ENCODE measurements around the gene CLCA2.
A peak's percentile ranks its signal among the peaks of the same experiment; 100 is the strongest.
"Not testable (repeated sequence)": the region's sequence is repeated elsewhere in the genome, so short reads cannot be mapped to it uniquely, and the experiment has no call there.

Gene CLCA2

DNA sequence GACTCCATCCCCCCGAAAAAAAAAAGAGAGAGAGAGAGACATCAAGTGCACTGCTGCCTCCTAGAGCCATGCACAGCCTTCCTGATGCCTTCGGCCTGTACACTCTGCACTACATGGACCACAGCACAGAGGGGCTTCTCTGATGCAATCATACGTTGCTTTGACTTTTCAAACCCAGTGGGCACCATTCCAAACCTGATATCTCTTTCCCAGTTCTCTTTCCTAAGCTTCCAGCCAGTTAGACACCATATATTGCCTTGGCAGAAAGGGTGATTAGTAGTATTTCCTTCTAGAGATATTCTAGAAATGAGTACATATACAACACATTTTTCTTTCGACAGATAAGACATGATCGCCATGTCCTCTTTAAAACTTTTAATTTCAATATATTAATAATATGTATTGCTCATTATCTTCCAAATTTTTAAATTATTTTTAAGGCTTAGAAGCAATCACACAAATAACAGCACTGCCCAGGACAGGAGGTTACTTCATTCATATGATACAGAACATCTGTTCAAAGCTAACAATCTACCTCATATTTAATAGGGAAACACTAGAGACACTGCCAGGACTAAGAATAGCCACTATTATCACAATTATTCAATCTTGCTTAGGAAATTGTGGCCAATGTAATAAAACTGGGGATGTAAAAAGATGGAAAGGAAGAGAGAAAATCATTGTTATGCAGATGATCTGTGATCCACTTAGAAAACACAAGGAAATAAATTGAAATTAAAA is 54.6 kb downstream of the CLCA2 start:
- DNase-seq: no peak

DNA sequence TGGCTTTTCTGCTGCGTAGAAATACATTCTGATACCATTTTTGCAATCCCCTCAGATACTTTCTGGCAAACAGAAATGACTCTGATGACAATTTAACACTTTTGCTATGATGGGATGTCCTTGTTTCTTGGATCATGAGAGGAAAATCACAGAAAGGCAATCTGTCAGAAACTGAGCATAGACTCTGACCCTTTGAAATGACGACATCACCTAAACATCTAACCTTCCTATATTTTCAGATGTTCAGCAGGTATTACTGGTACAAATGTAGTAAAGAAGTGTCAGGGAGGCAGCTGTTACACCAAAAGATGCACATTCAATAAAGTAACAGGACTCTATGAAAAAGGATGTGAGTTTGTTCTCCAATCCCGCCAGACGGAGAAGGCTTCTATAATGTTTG is 58.0 kb downstream of the CLCA2 start:
- no peak for DNase-seq

DNA sequence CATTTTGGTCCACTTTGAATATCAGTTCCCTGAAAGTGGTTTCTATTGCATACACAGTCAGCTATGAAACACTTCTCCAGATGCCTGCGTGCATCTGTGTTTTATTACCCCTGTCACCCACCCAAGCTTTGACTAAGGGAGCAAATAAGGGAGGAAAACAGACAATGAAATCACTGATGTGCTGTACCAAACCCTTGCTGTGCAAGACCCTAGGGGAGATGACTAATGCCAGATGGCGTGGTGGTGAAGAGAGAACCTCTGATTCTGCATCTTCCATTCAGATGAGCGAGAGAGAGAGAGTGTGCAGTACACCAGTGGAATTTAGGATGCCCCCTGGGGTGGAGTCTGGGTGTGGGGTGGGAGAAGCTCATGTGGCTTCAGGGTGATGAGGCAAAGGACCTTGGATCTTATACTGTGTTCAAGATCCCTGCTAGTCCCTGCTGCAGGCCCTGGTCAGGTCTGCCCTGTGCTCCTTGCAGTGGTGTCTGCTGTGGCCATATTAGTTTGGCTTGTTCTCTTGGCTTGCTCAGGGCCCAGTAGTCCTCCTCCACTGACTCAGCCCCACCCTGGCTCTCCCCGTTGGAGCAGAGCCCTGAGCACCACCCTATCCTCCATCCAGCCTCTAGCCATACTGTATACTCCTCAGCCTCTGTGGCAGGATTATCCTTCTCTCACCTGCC is 63.3 kb downstream of the CLCA2 start:
- no peak for DNase-seq

DNA sequence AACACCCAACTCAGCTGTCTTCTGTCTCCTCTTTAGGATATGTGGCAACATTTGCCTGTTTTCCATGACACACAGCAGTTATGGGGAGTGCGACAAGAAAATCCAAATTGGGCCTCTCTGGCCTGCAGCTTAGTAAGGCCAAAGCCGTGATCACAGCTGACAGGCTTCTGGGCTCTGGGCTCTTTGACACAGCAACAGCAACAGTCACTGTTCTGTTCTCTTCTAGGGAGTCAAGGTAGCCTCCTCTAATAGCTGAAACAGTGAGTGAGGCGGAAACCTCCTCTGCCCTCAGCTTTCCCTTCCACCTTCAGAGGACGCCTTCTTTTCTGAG is 63.8 kb downstream of the CLCA2 start:
- DNase-seq: no peak

DNA sequence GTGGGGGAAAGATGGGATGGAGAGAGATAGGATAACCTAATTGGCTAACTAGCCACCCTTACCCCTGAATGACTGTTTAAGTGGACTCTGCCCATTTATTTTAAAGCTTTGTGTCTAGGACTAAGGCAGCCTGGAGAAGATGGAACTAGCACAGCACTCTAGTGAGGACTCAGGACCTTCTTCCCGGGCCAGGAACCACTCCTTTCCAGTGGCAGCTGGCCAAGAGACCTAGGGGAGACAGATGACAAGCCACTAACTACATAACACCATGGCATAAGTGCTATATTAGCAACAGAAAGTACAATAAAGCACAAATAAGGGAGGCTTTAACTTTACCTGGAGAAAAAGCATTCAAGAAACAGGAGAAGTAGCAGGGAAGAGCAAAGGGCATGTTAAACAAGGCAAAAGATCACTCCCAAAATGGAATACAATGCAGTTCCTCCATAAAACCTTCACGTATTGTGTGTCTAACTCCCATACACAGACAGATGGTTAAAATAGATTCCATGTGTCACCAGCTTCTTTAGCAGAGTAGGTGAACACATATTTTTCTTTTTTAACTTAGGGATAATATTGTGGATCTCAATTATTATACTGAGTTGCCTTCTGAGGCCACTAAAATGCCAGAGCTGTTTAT is 65.4 kb downstream of the CLCA2 start:
- no peak for DNase-seq

DNA sequence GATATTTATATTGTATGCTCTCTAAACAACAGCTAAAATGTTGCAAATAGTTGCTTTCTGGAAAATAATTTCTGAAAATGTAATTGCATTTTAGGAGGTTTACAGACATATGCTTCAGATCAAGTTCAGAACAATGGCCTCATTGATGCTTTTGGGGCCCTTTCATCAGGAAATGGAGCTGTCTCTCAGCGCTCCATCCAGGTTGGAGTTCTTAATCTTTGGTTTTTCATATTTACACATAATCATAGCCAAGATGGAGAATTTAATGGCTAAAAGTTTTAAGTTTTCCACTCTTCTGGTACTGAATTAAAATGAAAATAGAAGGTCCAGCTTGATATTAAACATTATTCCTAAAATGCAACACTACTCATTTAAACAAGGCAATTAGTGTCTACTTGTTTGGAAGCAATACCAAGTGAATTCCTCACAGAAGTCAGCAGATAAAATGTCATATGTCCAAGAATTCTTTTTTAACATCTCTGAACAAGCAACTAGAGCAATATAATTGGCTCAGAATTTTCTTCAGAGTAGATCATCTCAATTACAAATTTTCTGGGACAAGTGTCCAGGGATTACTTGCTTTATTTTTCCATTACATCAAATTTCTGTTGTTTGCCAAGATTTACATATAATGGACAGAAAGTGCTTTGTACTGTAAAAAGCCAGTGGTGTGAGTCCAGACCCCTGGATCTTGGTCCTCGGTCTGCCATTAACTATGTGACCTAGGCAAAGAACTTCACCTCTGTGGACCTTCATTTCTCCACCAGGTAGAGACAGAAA is 67.4 kb downstream of the CLCA2 start:
- no peak for DNase-seq

DNA sequence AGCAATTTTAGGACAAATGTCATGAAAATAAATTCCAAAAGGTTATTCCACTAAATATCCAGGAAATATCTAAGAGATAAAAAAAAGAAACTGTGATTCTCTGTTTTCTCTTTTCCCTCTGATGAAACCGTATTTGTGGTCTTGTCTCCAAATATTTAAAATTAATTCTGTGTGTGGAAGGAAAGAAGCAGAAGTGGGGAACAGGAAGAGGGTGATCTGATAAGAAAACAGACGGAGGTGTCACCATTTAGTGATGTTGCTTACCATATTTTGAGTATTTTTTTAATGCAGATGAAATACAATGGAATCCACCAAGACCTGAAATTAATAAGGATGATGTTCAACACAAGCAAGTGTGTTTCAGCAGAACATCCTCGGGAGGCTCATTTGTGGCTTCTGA is 74.3 kb downstream of the CLCA2 start:
- DNase-seq: no peak

DNA sequence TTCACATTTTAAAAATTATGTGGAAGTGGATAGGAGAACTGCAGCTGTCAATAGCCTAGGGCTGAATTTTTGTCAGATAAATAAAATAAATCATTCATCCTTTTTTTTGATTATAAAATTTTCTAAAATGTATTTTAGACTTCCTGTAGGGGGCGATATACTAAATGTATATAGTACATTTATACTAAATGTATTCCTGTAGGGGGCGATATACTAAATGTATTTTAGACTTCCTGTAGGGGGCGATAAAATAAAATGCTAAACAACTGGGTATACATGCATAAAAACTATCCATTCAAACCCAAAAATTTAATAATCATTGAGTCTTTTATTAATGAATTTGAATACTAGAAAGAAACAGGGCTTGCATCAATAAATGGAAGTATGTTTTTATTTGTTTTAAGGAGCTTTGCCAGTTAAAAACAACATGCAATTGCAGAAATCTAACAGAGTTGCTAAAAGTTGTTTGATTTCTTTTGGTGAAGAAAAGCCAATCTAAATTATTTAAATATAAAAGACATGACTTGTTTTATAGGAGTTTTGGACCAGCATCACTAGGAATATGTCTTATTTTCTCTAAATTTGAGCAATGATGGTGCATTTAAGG is 76.1 kb downstream of the CLCA2 start:
- DNase-seq: peak; percentile 10

DNA sequence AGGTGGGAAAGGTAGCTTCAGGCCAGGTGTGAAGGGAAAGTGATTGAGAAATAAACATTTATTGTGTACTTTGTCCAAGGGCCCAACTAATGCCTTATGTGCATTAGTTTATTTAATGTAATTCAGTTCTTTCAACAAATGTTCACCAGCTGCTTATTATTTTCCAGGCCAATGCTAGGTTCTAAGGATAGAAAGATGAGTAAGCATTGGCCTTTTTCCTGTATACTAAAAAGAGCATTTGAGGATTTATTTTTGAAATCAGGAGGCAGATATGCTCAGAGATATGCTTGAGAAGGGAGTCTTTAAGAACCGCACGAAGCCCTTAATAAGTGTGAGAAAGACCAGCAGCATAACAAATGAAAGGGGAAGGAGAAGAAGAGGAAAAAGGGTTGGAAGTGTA is 76.7 kb downstream of the CLCA2 start:
- no peak for DNase-seq

DNA sequence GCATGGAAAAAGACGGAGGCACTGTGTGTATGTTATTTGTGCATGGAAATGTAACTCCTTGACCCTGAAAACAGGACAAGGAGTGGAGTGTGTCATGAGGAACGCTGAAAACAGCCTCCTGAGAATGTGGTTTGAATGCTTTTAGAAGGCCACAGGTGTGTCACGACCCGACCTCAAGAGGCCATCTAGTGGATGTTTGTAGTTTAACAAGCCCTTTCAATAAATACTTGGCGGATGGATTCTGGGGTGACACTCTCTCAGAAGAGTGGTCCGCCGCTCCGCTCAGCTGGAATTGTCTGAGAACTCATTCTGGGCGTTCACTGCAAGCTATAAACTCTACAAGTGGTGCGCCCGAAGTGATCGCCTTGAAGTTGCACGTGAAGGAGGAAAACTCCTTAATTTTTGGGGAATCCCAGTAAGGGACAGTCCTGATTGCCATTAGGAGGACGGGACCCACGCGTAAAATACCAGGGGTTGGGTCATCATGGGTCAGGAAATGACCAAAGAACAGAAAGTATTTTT is 78.2 kb downstream of the CLCA2 start:
- not testable (repeated sequence) for DNase-seq

DNA sequence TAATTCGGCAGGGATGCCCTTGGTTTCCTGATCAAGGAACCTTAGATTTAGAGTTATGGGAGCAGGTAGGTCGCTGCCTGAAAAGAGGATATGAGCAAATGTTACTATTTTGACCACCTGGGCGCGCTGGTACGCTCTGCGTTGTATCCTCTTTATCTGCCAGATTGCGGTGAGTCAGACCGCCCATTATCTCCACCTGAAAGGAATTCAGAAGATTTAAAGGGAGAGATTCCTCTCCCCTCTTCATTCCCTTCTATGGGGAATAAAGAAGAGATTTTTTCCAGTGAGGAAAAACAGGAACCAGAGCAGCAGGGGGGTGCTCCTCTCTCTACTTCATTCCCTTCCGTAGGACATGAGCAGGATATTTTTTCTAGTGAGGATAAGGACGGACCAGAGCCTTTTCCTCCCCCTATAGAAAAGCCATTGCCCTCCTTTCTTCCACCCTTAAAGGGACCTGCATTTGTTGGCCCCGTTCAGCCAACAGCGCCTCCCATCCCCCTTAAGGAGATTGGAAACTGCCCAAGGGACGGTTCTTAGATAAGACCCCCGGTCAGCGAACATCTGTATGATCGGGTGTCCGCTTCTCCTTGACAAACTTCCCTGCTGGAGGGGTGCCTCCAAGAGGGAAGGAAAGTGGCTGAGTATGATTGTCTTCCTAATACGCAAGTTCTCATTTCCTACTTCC is 78.9 kb downstream of the CLCA2 start:
- DNase-seq: no peak

DNA sequence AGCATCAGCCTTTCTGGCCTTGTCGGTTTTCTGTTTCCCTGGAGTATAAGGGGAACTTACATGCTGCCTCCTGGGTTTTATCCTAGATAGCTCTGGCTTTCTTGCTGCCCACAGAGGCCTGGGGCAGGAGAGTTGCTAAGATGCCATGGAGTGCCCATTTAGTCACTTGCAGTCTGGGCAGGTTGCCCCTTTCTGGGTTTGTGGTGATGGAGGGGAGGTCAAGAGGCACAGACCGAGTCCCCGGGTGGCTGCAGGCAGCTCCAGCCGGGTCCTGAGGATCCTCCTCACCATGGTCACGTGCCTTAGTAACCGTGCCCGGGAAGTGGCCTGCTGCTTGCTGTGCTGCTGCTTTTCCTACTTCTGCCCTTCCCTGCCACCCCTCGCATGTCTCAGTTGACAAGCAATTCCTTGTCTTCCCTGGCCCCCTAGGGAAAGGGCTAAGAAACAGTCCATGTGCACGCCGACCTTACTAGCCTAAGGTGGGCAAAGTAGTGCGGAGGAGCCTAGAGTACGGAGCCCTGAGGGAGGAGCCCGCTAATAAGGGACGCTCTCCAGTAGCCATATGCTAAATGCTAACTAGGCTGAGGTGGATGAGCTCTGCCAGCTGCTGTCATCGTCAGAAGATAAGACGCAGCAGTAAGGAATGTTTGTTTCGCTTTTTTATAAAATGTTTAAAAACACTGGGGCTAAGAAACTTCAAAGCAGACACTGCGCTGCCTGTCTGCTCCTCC is 79.6 kb downstream of the CLCA2 start:
- no peak for DNase-seq

DNA sequence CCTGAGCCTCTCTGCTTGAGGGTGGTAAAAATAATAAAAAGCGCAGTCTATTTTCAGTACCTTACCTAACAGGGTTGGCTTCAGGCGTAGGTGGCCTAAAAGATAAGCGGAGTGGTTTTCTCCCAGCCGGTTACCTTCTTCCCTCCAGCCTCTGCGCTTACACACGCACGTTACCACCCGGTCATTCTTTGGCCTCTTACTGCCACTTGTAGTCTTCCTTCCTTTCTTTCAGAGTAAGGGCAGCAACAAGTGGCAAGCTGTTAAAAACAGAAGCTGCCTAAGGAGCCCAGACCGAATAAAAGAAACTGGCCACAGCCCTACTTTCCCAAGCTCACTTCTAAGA is 80.1 kb downstream of the CLCA2 start:
- DNase-seq: no peak

DNA sequence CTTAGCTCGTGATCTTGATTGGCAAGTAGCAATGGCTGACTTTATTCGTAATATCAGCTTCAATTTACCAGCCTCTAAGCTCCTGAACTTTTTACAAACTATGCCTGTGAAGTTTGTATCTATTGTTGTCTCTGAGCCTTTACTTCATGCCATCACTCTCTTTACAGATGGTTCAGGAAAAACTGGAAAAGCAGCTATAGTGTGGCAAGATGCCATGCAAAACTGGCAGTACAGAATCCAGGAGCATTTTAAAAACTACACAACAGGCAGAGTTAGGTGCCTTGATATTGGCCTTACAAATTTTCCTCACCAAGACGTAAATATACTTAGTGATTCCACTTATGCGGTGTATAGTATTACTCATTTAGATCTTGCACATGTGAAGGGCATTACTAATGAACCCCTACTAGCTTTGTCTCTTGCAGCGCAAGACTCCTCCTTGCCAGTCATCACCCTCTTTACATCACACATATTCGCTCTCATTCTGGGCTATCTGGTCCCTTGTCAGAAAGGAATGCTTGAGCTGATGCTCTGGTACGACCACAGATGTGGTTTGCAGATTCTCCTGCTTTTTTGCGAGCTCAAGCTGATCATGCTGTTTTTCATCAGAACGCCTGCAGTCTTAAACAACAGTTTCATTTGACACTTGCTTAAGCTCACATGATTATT is 81.1 kb downstream of the CLCA2 start:
- DNase-seq: no peak

DNA sequence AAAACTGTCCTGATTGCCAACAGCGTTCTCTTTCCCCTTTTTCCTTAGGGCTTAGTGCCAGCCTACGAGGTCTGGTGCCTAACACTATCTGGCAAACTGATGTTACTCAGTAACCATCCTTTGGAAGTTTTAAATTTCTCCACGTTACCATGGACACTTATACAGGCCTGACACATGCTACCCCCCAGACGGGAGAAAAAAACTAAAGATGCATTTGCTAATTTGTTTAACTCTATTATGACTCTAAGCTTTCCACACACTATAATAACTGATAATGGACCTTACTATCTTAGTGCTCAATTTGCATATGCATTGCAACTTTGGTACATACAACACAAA is 81.6 kb downstream of the CLCA2 start:
- no peak for DNase-seq
